A549 (cell line): Measurements from ENCODE around the gene RRBP1. TPM values are rescaled to one million over a fixed set of nuclear protein-coding genes. Genes with fewer than 3 reads are reported as not detected.

ENCODE experiments used
- ATAC-seq, 2 experiments: fragments of 200-7000 bp in 1 of 2; fragments of >200 bp in 1 of 2; cut with Nextera tagmentation in 1 of 2; cut with Tn5 transposase in 1 of 2; 3 replicates each; pipeline versions ENCODE4 v1.8.0 to v1.9.1; 2018 to 2020; ENCODE audit warnings: mild to moderate bottlenecking in 1 of 2, moderate library complexity in 1 of 2
- CTCF ChIA-PET: fragments of 300-600 bp; sonication (Branson Sonifier 250); formaldehyde crosslinking; extraction: SDS; loops from one replicate; lab custom pipeline; 2021; ENCODE audit warnings: antibody characterized with exemption, inconsistent platforms; lab: Yijun Ruan, JAX
- POLR2A ChIA-PET: fragments of 350-600 bp; formaldehyde crosslinking; extraction: SDS; loops from one replicate; lab custom pipeline; 2021; ENCODE audit warnings: antibody characterized with exemption, inconsistent platforms; lab: Yijun Ruan, JAX
- DNase-seq, 2 experiments: peaks; one replicate each; pipeline versions ENCODE4 v3.0.0 to v3.0.0-alpha.2; 2011 to 2016; ENCODE audit warnings: low read depth in 1 of 2, low spot score in 1 of 2
- FAIRE-seq: peaks from 2 replicates; lab custom pipeline; 2011; peaks lifted over from hg19 to GRCh38; lab: Jason Lieb, UNC
- H3K27ac ChIP-seq, 2 experiments: fragments of >200 bp; sonication (Bioruptor Twin); formaldehyde crosslinking; 3 replicates each; pipeline ENCODE4 v1.5.1; 2016 to 2017
- H3K4me1 ChIP-seq: fragments of >200 bp; sonication (Bioruptor Twin); formaldehyde crosslinking; 3 replicates; pipeline ENCODE4 v1.6.1; 2016
- H3K4me2 ChIP-seq: fragments of >200 bp; sonication (Bioruptor Twin); formaldehyde crosslinking; 3 replicates; pipeline ENCODE4 v1.6.1; 2016
- H3K4me3 ChIP-seq: fragments of >200 bp; sonication (Bioruptor Twin); formaldehyde crosslinking; 3 replicates; pipeline ENCODE4 v1.5.1; 2016
- H3K9me3 ChIP-seq: fragments of >200 bp; sonication (Bioruptor Twin); formaldehyde crosslinking; 3 replicates; pipeline ENCODE4 v1.6.1; 2016
- CBX2 ChIP-seq: fragments of 200-600 bp; sonication (generic); IDR thresholded peaks from 2 replicates; pipeline ENCODE4 v1.6.1; 2016; ENCODE audit warnings: low read depth, mild to moderate bottlenecking, borderline replicate concordance
- CBX8 ChIP-seq: fragments of 200-600 bp; sonication (generic); IDR thresholded peaks from 2 replicates; pipeline ENCODE4 v1.6.1; 2016
- EHMT2 ChIP-seq: fragments of 200-600 bp; sonication (generic); IDR thresholded peaks from 2 replicates; pipeline ENCODE4 v1.6.1; 2016; ENCODE audit warnings: antibody characterized with exemption, low read depth, mild to moderate bottlenecking, moderate library complexity
- ESRRA ChIP-seq: fragments of 150-350 bp; IDR thresholded peaks from 2 replicates; pipeline ENCODE4 v1.6.1; 2014; ENCODE audit warnings: mild to moderate bottlenecking, low read length, borderline replicate concordance
- FOXS1 ChIP-seq: fragments of 250-450 bp; sonication (Bioruptor Pico); IDR thresholded peaks from 2 replicates; pipeline ENCODE4 v1.5.0; 2020; ENCODE audit warnings: mild to moderate bottlenecking, moderate library complexity
- HOXA7 ChIP-seq: fragments of 250-450 bp; sonication (Bioruptor Pico); IDR thresholded peaks from 2 replicates; pipeline ENCODE4 v1.5.0; 2020; ENCODE audit warnings: mild to moderate bottlenecking, moderate library complexity
- HOXB13 ChIP-seq: fragments of 250-450 bp; sonication (Bioruptor Pico); IDR thresholded peaks from 2 replicates; pipeline ENCODE4 v1.5.0; 2020; ENCODE audit warnings: low read depth, mild to moderate bottlenecking, moderate library complexity
- HOXB5 ChIP-seq: fragments of 250-450 bp; sonication (Bioruptor Pico); IDR thresholded peaks from 2 replicates; pipeline ENCODE4 v1.5.0; 2020; ENCODE audit warnings: mild to moderate bottlenecking, moderate library complexity
- KDM1A ChIP-seq: fragments of 200-600 bp; sonication (generic); IDR thresholded peaks from 2 replicates; pipeline ENCODE4 v1.6.1; 2016; ENCODE audit warnings: low read depth, mild to moderate bottlenecking
- KDM5A ChIP-seq: fragments of 200-600 bp; sonication (generic); IDR thresholded peaks from 2 replicates; pipeline ENCODE4 v1.6.1; 2016; ENCODE audit warnings: antibody characterized with exemption, mild to moderate bottlenecking
- MAZ ChIP-seq: fragments of 150-350 bp; IDR thresholded peaks from 2 replicates; pipeline ENCODE4 v1.6.1; 2014; ENCODE audit warnings: antibody characterized with exemption, low read depth, low read length, borderline replicate concordance
- NFE2L2 ChIP-seq: fragments of 150-350 bp; conservative IDR thresholded peaks from 2 replicates; pipeline ENCODE4 v1.6.1; 2014; ENCODE audit warnings: low read length
- POLR2AphosphoS2 ChIP-seq: conservative IDR thresholded peaks from 2 replicates; pipeline ENCODE4 v1.6.1; 2012; ENCODE audit warnings: low read length, improper control_type of control experiment, inconsistent platforms
- TP53 ChIP-seq: fragments of 250-450 bp; sonication (Bioruptor Pico); IDR thresholded peaks from 2 replicates; pipeline ENCODE4 v1.5.0; 2021; ENCODE audit warnings: mild to moderate bottlenecking, moderate library complexity
- ZFP36 ChIP-seq: fragments of 450-650 bp; IDR thresholded peaks from 2 replicates; pipeline ENCODE4 v1.6.1; 2014; ENCODE audit warnings: borderline replicate concordance; ENCODE audit not compliant: partially characterized antibody
- ZNF302 ChIP-seq: fragments of 250-450 bp; sonication (Bioruptor Pico); IDR thresholded peaks from 2 replicates; pipeline ENCODE4 v1.9.0; 2021; ENCODE audit warnings: inconsistent platforms, mild to moderate bottlenecking, moderate library complexity
- WGBS: methylation state at CpG from one replicate; pipeline ENCODE4 v1.1.6; 2017; ENCODE audit errors: missing lambda C conversion rate; 5-methylcytosine and 5-hydroxymethylcytosine counted together
- polyA plus RNA-seq, 4 experiments: library from polyadenylated mRNA; depleted of rRNA in 3 of 4; stranded (reverse); fragments of >200 nt; fragmentation: RNase III in 1 of 4; extraction: RNeasy Plus Mini Kit Qiagen cat#74134 plus additional on column Dnase treatment in 1 of 4; gene quantifications; 2 replicates in 3 of 4; 3 replicates in 1 of 4; pipeline ENCODE4 v1.2.3, GENCODE V29; 2011 to 2017
- TF ChIP-seq, protein P1 (sequence below): fragments of >200 bp; sonication (Bioruptor Twin); formaldehyde crosslinking; IDR thresholded peaks from 3 replicates; pipeline ENCODE4 v1.6.1; 2016
- TF ChIP-seq, protein P2 (sequence below): IDR thresholded peaks from 2 replicates; pipeline ENCODE4 v1.6.1; 2012
- TF ChIP-seq, protein P3 (sequence below): fragments of 200-600 bp; sonication (generic); IDR thresholded peaks from 2 replicates; pipeline ENCODE4 v1.6.1; 2016; ENCODE audit warnings: antibody characterized with exemption, mild to moderate bottlenecking, moderate library complexity
- TF ChIP-seq, protein P4 (sequence below): IDR thresholded peaks from 2 replicates; pipeline ENCODE4 v1.6.1; 2012
- TF ChIP-seq, protein P5 (sequence below): fragments of >200 bp; sonication (Bioruptor Twin); formaldehyde crosslinking; IDR thresholded peaks from 2 replicates; pipeline ENCODE4 v1.6.1; 2016

The RRBP1 gene
- polyA plus RNA-seq, 2 of the 4 experiments (the other 2 are of a cell fraction) = 51.6 to 79.6 TPM

DNA sequence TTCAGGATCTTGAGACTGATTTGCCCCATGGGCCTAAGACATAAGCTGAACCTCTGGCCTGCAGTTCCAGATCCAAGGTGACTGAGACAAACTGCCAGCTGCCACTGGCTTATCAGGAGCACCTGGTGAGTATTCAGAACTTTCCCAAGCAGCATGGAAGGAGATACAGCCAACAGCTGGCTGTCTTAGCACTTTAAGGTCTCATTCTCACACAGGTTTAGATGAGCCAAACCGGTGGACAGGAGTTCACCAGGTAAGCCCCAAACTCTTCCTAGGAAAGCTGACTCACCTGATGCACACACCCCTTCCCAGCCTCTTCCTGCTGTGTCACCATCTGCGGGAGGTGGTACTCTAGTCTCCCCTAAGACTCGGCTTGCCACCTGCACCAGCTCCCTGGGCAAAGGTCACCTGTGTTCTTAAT, 17.9 kb upstream of the RRBP1 start, which contains the start of gene BANF2:
BANF2 (plus strand) TSS at position 36 of the 421 bp plus-strand sequence. CDS start 25,060 bp downstream, outside the sequence.
- no peak within 1 kb of the TSS for H3K27ac ChIP-seq
- WGBS = 55% methylated on average over 3 of the region's 3 CpGs
- H3K4me3 ChIP-seq = no peak within 1 kb of the TSS
- no peaks in the 10 kb centered on the region for H3K4me1 ChIP-seq
- H3K9me3 ChIP-seq = no peaks in the 10 kb centered on the region
- no peak for DNase-seq
- TF ChIP-seq NFE2L2 (no peak), ESRRA (no peak), CBX8 (no peak), ZNF302 (no peak), HOXB13 (CRISPR knock-in tag) (no peak), KDM5A (no peak), FOXS1 (CRISPR knock-in tag) (no peak)
- TF ChIP-seq, protein P1, sequence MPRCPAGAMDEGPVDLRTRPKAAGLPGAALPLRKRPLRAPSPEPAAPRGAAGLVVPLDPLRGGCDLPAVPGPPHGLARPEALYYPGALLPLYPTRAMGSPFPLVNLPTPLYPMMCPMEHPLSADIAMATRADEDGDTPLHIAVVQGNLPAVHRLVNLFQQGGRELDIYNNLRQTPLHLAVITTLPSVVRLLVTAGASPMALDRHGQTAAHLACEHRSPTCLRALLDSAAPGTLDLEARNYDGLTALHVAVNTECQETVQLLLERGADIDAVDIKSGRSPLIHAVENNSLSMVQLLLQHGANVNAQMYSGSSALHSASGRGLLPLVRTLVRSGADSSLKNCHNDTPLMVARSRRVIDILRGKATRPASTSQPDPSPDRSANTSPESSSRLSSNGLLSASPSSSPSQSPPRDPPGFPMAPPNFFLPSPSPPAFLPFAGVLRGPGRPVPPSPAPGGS = no peak
- TF ChIP-seq, protein P2, sequence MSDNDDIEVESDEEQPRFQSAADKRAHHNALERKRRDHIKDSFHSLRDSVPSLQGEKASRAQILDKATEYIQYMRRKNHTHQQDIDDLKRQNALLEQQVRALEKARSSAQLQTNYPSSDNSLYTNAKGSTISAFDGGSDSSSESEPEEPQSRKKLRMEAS = no peak
- TF ChIP-seq, protein P3, sequence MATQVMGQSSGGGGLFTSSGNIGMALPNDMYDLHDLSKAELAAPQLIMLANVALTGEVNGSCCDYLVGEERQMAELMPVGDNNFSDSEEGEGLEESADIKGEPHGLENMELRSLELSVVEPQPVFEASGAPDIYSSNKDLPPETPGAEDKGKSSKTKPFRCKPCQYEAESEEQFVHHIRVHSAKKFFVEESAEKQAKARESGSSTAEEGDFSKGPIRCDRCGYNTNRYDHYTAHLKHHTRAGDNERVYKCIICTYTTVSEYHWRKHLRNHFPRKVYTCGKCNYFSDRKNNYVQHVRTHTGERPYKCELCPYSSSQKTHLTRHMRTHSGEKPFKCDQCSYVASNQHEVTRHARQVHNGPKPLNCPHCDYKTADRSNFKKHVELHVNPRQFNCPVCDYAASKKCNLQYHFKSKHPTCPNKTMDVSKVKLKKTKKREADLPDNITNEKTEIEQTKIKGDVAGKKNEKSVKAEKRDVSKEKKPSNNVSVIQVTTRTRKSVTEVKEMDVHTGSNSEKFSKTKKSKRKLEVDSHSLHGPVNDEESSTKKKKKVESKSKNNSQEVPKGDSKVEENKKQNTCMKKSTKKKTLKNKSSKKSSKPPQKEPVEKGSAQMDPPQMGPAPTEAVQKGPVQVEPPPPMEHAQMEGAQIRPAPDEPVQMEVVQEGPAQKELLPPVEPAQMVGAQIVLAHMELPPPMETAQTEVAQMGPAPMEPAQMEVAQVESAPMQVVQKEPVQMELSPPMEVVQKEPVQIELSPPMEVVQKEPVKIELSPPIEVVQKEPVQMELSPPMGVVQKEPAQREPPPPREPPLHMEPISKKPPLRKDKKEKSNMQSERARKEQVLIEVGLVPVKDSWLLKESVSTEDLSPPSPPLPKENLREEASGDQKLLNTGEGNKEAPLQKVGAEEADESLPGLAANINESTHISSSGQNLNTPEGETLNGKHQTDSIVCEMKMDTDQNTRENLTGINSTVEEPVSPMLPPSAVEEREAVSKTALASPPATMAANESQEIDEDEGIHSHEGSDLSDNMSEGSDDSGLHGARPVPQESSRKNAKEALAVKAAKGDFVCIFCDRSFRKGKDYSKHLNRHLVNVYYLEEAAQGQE = no peak
- TF ChIP-seq, all 56 proteins: peak for 0
- no peak within 1 kb of the TSS for H3K4me2 ChIP-seq
- CTCF ChIA-PET = interaction anchor here (0.8 to 3.8 kb wide), 7 partner anchors 10 to 198 kb away, joined by 3 to 18 read pairs (median 3); partner anchors contain the start of gene RRBP1
- no peak for FAIRE-seq
- ATAC-seq = 0 out of 6 replicates have a peak, but pooled peaks of 1 of the 2 experiments have one; percentile 6
- POLR2A ChIA-PET = no interaction called here

DNA sequence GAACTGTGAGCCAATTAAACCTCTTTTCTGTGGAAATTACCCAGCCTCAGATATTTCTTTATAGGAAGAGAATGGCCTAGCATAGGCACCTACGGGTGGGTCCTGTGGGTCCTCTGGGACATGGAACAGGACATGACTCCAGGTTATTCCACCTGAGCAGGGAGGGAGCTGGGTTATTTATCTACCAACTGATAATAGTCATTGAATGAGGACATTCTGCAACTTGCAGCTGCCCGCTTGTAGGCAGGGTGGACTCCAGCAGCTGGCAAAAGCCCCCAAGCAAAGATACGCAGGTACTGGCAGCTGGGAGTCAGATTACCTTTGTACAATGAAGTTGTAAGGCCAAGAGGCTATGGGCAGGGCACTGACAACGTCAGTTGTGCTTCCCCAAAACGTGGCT, 16.3 kb upstream of the RRBP1 start:
- TF ChIP-seq MAZ (no peak), POLR2AphosphoS2 (no peak)
- TF ChIP-seq, protein P3 = no peak
- Histone ChIP-seq H3K4me3 (no peak overlapping the region), H3K4me1 (no peaks in the 10 kb centered on the region), H3K27ac (no peak overlapping the region), H3K9me3 (no peaks in the 10 kb centered on the region), H3K4me2 (no peak overlapping the region)
- FAIRE-seq (no peak), DNase-seq (no peak), ATAC-seq (no peak)
- CTCF ChIA-PET = interaction anchor here (1.4 to 2.4 kb wide), 4 partner anchors 8 to 18 kb away, joined by 3 to 10 read pairs (median 6); partner anchors contain the start of gene RRBP1
- POLR2A ChIA-PET = no interaction called here
- WGBS = 39% methylated on average over 5 of the region's 5 CpGs

DNA sequence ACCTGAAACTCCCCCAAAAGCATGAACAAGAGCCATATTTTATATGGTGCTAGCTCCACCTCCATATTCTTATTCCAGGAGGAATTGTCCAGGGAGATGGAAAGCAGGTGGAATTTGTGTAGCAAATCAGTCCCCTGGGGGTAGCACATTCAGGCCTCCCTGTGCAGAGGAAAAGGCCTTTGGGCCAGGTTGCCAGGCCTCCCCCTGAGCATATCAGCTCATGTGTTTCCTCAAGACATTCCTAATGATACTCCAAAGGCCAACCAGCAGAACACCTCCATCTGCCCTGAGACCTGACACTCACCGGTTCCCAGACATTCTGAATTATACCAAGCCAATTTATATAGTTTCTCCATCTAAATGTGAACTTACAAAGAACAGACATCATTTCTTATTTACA, 15.1 kb upstream of the RRBP1 start:
- POLR2A ChIA-PET = no interaction called here
- 64% methylated on average over 1 of the region's 1 CpG for WGBS
- Histone ChIP-seq H3K4me1 (no peaks in the 10 kb centered on the region), H3K4me2 (no peak overlapping the region), H3K9me3 (no peaks in the 10 kb centered on the region), H3K27ac (no peak overlapping the region), H3K4me3 (no peak overlapping the region)
- no peak for DNase-seq
- ATAC-seq = no peak
- CTCF ChIA-PET = interaction anchor here (1.9 kb wide), 1 partner anchor 15 kb away, joined by 10 read pairs; the partner anchor contains the start of gene RRBP1
- no peak for FAIRE-seq
- TF ChIP-seq HOXA7 (CRISPR knock-in tag) = no peak
- TF ChIP-seq ZFP36 = no peak
- TF ChIP-seq HOXB5 (CRISPR knock-in tag) = no peak
- no peak for TF ChIP-seq TP53 (CRISPR knock-in tag)
- no peak for TF ChIP-seq KDM1A
- TF ChIP-seq, protein P1 = no peak
- TF ChIP-seq FOXS1 (CRISPR knock-in tag) = no peak
- TF ChIP-seq, protein P4, sequence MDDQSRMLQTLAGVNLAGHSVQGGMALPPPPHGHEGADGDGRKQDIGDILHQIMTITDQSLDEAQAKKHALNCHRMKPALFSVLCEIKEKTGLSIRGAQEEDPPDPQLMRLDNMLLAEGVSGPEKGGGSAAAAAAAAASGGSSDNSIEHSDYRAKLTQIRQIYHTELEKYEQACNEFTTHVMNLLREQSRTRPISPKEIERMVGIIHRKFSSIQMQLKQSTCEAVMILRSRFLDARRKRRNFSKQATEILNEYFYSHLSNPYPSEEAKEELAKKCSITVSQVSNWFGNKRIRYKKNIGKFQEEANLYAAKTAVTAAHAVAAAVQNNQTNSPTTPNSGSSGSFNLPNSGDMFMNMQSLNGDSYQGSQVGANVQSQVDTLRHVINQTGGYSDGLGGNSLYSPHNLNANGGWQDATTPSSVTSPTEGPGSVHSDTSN = no peak
- TF ChIP-seq, protein P5, sequence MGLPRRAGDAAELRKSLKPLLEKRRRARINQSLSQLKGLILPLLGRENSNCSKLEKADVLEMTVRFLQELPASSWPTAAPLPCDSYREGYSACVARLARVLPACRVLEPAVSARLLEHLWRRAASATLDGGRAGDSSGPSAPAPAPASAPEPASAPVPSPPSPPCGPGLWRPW = no peak
- TF ChIP-seq EHMT2 = no peak
- no peak for TF ChIP-seq CBX2
